Esophagus squamous epithelium (tissue), 5 donors: ENCODE results near the gene ANGPTL8. TPM values are rescaled to one million over a fixed set of nuclear protein-coding genes. Genes with fewer than 3 reads are reported as not detected.

Experiments used
- DNase-seq: peaks from one replicate; lab custom pipeline; 2025; lab: John Stamatoyannopoulos, UW
- H3K27ac ChIP-seq, 4 donors: fragments of 200-600 bp; sonication (generic); one replicate each; pipeline ENCODE4 v1.5.1; 2016 to 2019; ENCODE audit warnings: mild to moderate bottlenecking in 1 of 4
- H3K27me3 ChIP-seq, 4 donors: fragments of 200-600 bp; sonication (generic); 1 replicate in 3 of 4; 2 replicates in 1 of 4; pipeline versions ENCODE4 v1.5.1 to v1.6.0; 2017 to 2021; ENCODE audit warnings: antibody characterized with exemption in 1 of 4
- H3K36me3 ChIP-seq, 3 donors: fragments of 200-600 bp; sonication (generic); one replicate each; pipeline ENCODE4 v1.5.1; 2016 to 2019
- H3K4me1 ChIP-seq, 3 donors: fragments of 200-600 bp; sonication (generic); one replicate each; pipeline ENCODE4 v1.5.1; 2017 to 2019
- H3K4me3 ChIP-seq, 4 donors: fragments of 200-600 bp; sonication (generic); 1 replicate in 3 of 4; 2 replicates in 1 of 4; pipeline ENCODE4 v1.5.1; 2016 to 2019; ENCODE audit warnings: mild to moderate bottlenecking in 2 of 4, moderate library complexity in 1 of 4
- H3K9me3 ChIP-seq, 3 donors: fragments of 200-600 bp; sonication (generic); one replicate each; pipeline ENCODE4 v1.5.1; 2016 to 2019
- POLR2A ChIP-seq, 4 donors: fragments of 450-650 bp; IDR thresholded peaks; one replicate each; pipeline ENCODE4 v1.6.1; 2017; ENCODE audit warnings: antibody characterized with exemption in 4 of 4, mild to moderate bottlenecking in 4 of 4, moderate library complexity in 3 of 4
- WGBS, 2 donors: methylation state at CpG; one replicate each; pipeline ENCODE4 v1.1.5; 2018; 5-methylcytosine and 5-hydroxymethylcytosine counted together
- intact Hi-C: fragments of 100-400 bp; cut with DNase I; formaldehyde crosslinking; loops from one replicate; pipeline ENCODE4 v1.15.0; 2022
- total RNA-seq, 4 donors: library from RNA; depleted of rRNA; stranded (reverse); fragments of >200 nt; gene quantifications; one replicate each; pipeline ENCODE4 v1.1.0, GENCODE V29; 2016
- TF ChIP-seq, protein P1 (sequence below), 6 experiments: fragments of 450-650 bp in 4 of 6; fragments of 200-600 bp in 2 of 6; sonication (generic) in 2 of 6; IDR thresholded peaks; one replicate each; pipeline ENCODE4 v1.5.1; 2016 to 2019; ENCODE audit warnings: antibody characterized with exemption in 6 of 6, mild to moderate bottlenecking in 4 of 6, moderate library complexity in 4 of 6
- donor health status: DM: yes; HTN: yes; CAD: no.

Gene ANGPTL8
- total RNA-seq, 4 donors from 2014 or later: not detected

DNA sequence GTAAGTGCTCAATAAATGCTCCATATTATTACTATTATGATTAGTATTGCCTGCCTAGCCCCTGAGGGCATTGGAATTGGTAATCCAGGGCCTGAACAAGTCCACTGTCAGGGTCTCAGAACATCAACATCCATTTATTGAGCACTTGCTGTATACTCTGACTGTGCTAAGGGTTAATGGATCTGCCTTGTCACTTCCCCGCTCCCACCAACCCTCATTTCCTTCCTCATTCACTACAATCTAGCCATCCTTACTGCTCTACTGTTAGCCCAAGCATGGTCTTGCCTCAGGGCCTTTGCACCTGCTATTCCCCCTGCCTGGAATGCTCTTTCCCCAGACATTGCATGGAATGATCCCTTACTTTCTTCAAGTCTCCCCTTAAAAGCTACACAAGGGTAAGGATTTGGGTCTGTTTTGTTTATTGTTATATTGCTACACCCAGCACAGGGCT lies 12.7 kb upstream of the ANGPTL8 start:
- Histone ChIP-seq H3K36me3 (peaks cover 10 to 89% (median 34%) of the 10 kb centered on the region in 3 donors), H3K27ac (no peak overlapping the region), H3K27me3 (no peaks in the 10 kb centered on the region), H3K4me1 (no peaks in the 10 kb centered on the region), H3K4me3 (no peak overlapping the region), H3K9me3 (peaks cover 0 to 9% (median 2%) of the 10 kb centered on the region in 3 donors)
- TF ChIP-seq POLR2A (IDR thresholded peaks at IDR 0.05): no peak
- TF ChIP-seq, protein P1, sequence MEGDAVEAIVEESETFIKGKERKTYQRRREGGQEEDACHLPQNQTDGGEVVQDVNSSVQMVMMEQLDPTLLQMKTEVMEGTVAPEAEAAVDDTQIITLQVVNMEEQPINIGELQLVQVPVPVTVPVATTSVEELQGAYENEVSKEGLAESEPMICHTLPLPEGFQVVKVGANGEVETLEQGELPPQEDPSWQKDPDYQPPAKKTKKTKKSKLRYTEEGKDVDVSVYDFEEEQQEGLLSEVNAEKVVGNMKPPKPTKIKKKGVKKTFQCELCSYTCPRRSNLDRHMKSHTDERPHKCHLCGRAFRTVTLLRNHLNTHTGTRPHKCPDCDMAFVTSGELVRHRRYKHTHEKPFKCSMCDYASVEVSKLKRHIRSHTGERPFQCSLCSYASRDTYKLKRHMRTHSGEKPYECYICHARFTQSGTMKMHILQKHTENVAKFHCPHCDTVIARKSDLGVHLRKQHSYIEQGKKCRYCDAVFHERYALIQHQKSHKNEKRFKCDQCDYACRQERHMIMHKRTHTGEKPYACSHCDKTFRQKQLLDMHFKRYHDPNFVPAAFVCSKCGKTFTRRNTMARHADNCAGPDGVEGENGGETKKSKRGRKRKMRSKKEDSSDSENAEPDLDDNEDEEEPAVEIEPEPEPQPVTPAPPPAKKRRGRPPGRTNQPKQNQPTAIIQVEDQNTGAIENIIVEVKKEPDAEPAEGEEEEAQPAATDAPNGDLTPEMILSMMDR (IDR thresholded peaks at IDR 0.05): no peak
- DNase-seq: no peak
- WGBS, 2 donors: 78 to 85% methylated on average over 1 of the region's 1 CpG
- intact Hi-C loops: no loop called here

DNA sequence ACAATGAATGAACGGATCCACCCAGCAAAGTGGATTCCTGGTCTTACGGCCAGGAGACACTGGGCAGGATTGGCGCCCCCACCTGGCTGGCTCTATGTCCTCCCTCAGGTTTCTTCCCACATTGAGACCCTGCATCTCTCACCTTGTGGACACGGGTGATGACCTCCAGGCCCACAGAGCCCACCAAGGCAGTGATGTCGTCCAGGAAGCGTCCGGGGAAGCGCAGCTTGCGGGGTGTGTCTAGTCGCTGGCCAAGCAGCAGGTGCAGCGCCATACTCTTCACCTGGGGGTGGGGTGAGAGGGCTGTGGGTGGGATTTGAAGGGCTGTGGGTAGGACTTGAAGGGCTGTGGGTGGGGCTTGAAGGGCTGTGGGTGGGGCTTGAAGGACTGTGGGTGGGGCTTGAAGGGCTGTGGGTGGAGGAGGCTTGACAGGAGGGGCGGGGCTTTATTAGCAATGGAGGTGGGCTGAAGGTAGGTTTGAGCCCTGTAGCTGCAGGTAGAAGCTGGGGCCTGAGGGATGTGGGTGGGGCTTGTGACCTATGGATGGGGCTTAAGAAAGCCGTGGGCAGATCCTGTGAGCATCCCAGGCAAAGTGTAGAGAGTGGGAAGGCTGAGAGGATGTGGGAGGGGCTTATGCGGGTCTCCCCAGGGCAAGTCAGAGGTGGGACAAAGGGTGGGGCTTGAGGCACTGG lies 12.1 kb upstream of the ANGPTL8 start:
- peaks cover 7 to 89% (median 29%) of the 10 kb centered on the region in 3 donors for H3K36me3 ChIP-seq
- H3K4me1 ChIP-seq: no peaks in the 10 kb centered on the region
- no peak for DNase-seq
- H3K27me3 ChIP-seq: no peaks in the 10 kb centered on the region
- H3K27ac ChIP-seq: no peak overlapping the region
- no peak for TF ChIP-seq POLR2A (IDR thresholded peaks at IDR 0.05)
- TF ChIP-seq, protein P1 (IDR thresholded peaks at IDR 0.05): no peak
- no peak overlapping the region for H3K4me3 ChIP-seq
- H3K9me3 ChIP-seq: peaks cover 0 to 3% (median 0%) of the 10 kb centered on the region in 3 donors
- intact Hi-C loops: no loop called here
- 57 to 74% methylated on average over 4 to 5 of the region's 14 CpGs for WGBS, 2 donors

DNA sequence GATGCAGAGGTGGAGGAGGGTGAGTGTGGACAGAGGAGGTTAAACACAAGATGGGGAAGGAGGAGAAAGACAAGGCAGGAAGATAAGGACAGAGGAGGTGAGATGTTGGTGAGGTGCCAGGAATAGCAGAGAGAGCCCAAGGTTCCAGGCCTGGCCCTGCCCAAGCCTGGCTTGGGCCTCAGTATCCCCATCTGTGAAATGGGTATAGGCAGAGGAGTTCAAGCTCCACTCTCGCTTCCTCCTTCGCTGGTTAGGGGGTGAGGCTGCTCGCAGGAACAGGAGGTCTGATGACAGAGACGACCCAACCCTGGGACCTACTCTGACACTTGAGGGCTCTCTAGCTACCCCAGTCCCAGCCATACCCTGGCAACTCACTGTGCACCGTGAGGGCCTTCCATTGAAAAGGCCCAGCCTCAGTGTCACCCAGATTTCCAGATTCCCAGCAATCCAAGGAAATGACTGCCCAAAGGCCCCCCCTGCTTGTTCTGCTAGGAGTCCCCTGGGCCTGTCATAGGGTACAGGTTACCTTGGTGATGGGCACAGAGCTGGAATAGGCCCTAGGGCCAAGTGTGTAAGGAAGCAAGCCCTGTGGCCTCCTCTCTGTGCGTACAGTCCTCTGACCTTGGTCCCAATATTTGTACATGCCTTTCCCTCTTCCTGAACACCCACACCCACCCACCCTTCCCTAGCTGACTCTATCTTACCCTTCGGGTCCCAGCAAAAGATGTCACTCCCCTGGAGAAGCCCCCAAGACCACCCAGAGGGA lies 8.6 kb upstream of the ANGPTL8 start:
- WGBS, 2 donors: 82 to 86% methylated on average over 5 to 6 of the region's 7 CpGs
- no peaks in the 10 kb centered on the region for H3K27me3 ChIP-seq
- no peaks in the 10 kb centered on the region for H3K4me1 ChIP-seq
- H3K36me3 ChIP-seq: peaks cover 4 to 88% (median 17%) of the 10 kb centered on the region in 3 donors
- no peak overlapping the region for H3K4me3 ChIP-seq
- DNase-seq: no peak
- intact Hi-C loops: no loop called here
- TF ChIP-seq, protein P1 (IDR thresholded peaks at IDR 0.05): no peak
- TF ChIP-seq POLR2A (IDR thresholded peaks at IDR 0.05): no peak
- no peaks in the 10 kb centered on the region for H3K9me3 ChIP-seq
- no peak overlapping the region for H3K27ac ChIP-seq

DNA sequence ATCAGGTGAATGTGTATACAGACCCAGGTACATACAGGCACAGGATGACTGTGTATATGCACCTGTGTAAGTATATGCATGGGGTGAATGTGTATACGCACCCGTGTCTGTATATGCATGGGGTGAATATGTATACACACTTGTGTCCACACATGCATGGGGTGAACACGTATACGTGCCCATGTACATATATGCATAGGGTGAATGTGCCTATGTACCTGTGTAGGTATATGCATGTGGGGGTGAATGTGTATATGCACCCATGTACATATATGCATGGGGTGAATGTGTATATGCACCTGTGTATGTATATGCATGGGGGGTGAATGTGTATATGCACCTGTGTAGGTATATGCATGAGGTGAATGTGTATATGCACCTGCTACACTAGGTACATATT lies 6.9 kb upstream of the ANGPTL8 start:
- no peaks in the 10 kb centered on the region for H3K27me3 ChIP-seq
- no peak overlapping the region for H3K27ac ChIP-seq
- intact Hi-C loops: no loop called here
- WGBS, 2 donors: 72 to 78% methylated on average over 4 of the region's 4 CpGs
- no peaks in the 10 kb centered on the region for H3K9me3 ChIP-seq
- no peak overlapping the region for H3K4me3 ChIP-seq
- no peak for DNase-seq
- no peak for TF ChIP-seq POLR2A (IDR thresholded peaks at IDR 0.05)
- TF ChIP-seq, protein P1 (IDR thresholded peaks at IDR 0.05): no peak
- H3K4me1 ChIP-seq: no peaks in the 10 kb centered on the region
- peaks cover 4 to 88% (median 6%) of the 10 kb centered on the region in 3 donors for H3K36me3 ChIP-seq

DNA sequence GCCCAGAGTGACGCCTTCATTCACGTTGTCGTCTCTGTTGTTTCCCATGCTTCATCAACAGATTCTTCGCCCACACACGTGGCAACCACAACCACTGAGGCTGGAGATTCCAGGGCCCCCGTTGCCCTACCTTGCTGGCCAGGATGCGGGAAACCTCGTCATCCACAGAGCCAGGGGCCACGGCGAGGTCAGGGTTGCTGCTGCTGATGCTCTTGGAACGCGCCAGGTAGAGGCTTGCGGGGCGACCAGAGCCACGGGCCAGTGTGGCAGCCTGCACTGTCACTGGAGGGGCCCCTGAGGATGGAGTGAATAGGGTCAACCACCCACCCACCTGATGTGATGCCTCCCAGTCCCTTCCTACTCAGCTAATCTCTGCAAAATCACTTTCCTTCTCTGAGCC lies 6.3 kb upstream of the ANGPTL8 start:
- H3K36me3 ChIP-seq: peaks cover 4 to 93% (median 6%) of the 10 kb centered on the region in 3 donors
- intact Hi-C loops: no loop called here
- H3K4me3 ChIP-seq: no peak overlapping the region

More for the DNA sequence above, 6.3 kb upstream of the ANGPTL8 start:
- DNase-seq: no peak
- Histone ChIP-seq H3K27ac (no peak overlapping the region), H3K27me3 (no peaks in the 10 kb centered on the region), H3K9me3 (no peaks in the 10 kb centered on the region), H3K4me1 (no peaks in the 10 kb centered on the region)
- 79% methylated on average over 12 of the region's 15 CpGs; no CpG with 5 or more reads in 1 of the 2 donors for WGBS, 2 donors
- no peak for TF ChIP-seq POLR2A (IDR thresholded peaks at IDR 0.05)
- TF ChIP-seq, protein P1 (IDR thresholded peaks at IDR 0.05): no peak
